Stomach (tissue), 4 donors: ENCODE data around the gene IBSP.

ENCODE experiments used
- EP300 ChIP-seq: sonication (generic); formaldehyde crosslinking; IDR thresholded peaks from one replicate; pipeline ENCODE4 v1.6.1; 2017; ENCODE audit warnings: antibody characterized with exemption
- POLR2A ChIP-seq, 4 donors: fragments of 450-650 bp; IDR thresholded peaks; one replicate each; pipeline ENCODE4 v1.6.1; 2016; ENCODE audit warnings: antibody characterized with exemption in 4 of 4, control low read depth in 2 of 4, mild to moderate bottlenecking in 1 of 4, moderate library complexity in 1 of 4
- TF ChIP-seq, protein P1 (sequence below), 7 experiments: fragments of 450-650 bp in 4 of 7; fragments of 200-600 bp in 3 of 7; sonication (generic) in 3 of 7; IDR thresholded peaks; one replicate each; pipeline ENCODE4 v1.5.1; 2016 to 2019; ENCODE audit warnings: antibody characterized with exemption in 7 of 7, control low read depth in 2 of 7, mild to moderate bottlenecking in 1 of 7

DNA sequence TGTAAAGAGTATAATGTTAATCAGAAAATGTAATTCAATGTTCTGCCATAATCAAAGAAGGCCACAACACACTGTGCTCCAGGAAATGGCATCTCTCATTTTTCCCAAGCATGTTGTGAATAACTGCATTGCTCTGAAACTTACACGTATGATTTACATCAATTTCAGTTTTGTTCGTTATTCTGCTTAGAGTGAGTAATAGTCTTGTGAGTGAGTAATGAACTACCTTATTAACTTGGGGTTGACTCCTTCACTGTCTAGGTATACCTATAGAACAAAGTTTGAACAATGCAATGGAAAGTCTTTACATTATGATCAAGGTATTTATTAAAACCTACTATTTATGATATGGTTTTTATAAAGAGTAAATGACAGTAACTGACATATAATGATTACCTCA is 17.8 kb upstream of the IBSP start:
- TF ChIP-seq POLR2A (IDR thresholded peaks at IDR 0.05) (no peak), EP300 (no peak)
- TF ChIP-seq, protein P1, sequence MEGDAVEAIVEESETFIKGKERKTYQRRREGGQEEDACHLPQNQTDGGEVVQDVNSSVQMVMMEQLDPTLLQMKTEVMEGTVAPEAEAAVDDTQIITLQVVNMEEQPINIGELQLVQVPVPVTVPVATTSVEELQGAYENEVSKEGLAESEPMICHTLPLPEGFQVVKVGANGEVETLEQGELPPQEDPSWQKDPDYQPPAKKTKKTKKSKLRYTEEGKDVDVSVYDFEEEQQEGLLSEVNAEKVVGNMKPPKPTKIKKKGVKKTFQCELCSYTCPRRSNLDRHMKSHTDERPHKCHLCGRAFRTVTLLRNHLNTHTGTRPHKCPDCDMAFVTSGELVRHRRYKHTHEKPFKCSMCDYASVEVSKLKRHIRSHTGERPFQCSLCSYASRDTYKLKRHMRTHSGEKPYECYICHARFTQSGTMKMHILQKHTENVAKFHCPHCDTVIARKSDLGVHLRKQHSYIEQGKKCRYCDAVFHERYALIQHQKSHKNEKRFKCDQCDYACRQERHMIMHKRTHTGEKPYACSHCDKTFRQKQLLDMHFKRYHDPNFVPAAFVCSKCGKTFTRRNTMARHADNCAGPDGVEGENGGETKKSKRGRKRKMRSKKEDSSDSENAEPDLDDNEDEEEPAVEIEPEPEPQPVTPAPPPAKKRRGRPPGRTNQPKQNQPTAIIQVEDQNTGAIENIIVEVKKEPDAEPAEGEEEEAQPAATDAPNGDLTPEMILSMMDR (IDR thresholded peaks at IDR 0.05): no peak
